ENCODE results near the gene PITHD1. TPM values are rescaled to one million over a fixed set of nuclear protein-coding genes. Genes with fewer than 3 reads are reported as not detected.
A peak's percentile ranks its signal among the peaks of the same experiment; 100 is the strongest.

Gene PITHD1
- total RNA-seq, 1 donor from 2014 or later: 37.3 TPM

- no peak overlapping the region for H3K27ac ChIP-seq (ENCODE audit: low read depth, low read length)
- TF ChIP-seq EZH2 (IDR thresholded peaks at IDR 0.05; ENCODE audit: insufficient read depth, low read length) (no peak), CTCF (IDR thresholded peaks at IDR 0.05; ENCODE audit: insufficient read depth, low read depth, low read length) (no peak)
- H3K27me3 ChIP-seq (ENCODE audit: insufficient read depth, low read length): no peaks in the 10 kb centered on the region
- no peak overlapping the region for H2AFZ ChIP-seq (ENCODE audit: low read depth, low read length)
- peaks cover 10% of the 10 kb centered on the region for H3K36me3 Mint-ChIP-seq (ENCODE audit: low read depth, unreplicated experiment)
- H3K4me2 ChIP-seq (ENCODE audit: low read length): no peak overlapping the region
- peaks cover 8% of the 10 kb centered on the region for H3K79me2 ChIP-seq (ENCODE audit: insufficient read depth, low read length)
- no peaks in the 10 kb centered on the region for H3K27me3 Mint-ChIP-seq (ENCODE audit: low read depth, unreplicated experiment)
- H3K4me1 Mint-ChIP-seq (ENCODE audit: low read depth, unreplicated experiment): peaks cover 12% of the 10 kb centered on the region
- no peak overlapping the region for H3K9ac ChIP-seq (ENCODE audit: low read length)
- no peak overlapping the region for H3K4me3 ChIP-seq (ENCODE audit: insufficient read depth, low read depth, low read length)
- DNase-seq (ENCODE audit: low read depth): no peak
- no peaks in the 10 kb centered on the region for H3K9me3 ChIP-seq (ENCODE audit: insufficient read depth, low read depth, low read length)
- no peak overlapping the region for H3K4me3 Mint-ChIP-seq (ENCODE audit: unreplicated experiment)
- H3K27ac Mint-ChIP-seq (ENCODE audit: unreplicated experiment): no peak overlapping the region
- H3K36me3 ChIP-seq (ENCODE audit: insufficient read depth, low read length): peaks cover 42% of the 10 kb centered on the region
- no peaks in the 10 kb centered on the region for H3K9me3 Mint-ChIP-seq (ENCODE audit: unreplicated experiment)
- H4K20me1 ChIP-seq (ENCODE audit: insufficient read depth, low read length): peaks cover 49% of the 10 kb centered on the region
- FAIRE-seq: no peak
- H3K4me1 ChIP-seq (ENCODE audit: insufficient read depth, low read length): no peaks in the 10 kb centered on the region
Observed at GRCh38 chr1:23763041-23763577, 15.1 kb upstream of the PITHD1 start.

- H3K4me2 ChIP-seq (ENCODE audit: low read length): no peak overlapping the region
- TF ChIP-seq EZH2 (IDR thresholded peaks at IDR 0.05; ENCODE audit: insufficient read depth, low read length) (no peak), CTCF (IDR thresholded peaks at IDR 0.05; ENCODE audit: insufficient read depth, low read depth, low read length) (no peak)
- no peaks in the 10 kb centered on the region for H3K9me3 ChIP-seq (ENCODE audit: insufficient read depth, low read depth, low read length)
- no peaks in the 10 kb centered on the region for H3K4me1 ChIP-seq (ENCODE audit: insufficient read depth, low read length)
- H3K79me2 ChIP-seq (ENCODE audit: insufficient read depth, low read length): no peaks in the 10 kb centered on the region
- no peak overlapping the region for H3K27ac ChIP-seq (ENCODE audit: low read depth, low read length)
- FAIRE-seq: no peak
- H3K27ac Mint-ChIP-seq (ENCODE audit: unreplicated experiment): no peak overlapping the region
- H4K20me1 ChIP-seq (ENCODE audit: insufficient read depth, low read length): no peaks in the 10 kb centered on the region
- no peak overlapping the region for H3K4me3 Mint-ChIP-seq (ENCODE audit: unreplicated experiment)
- no peaks in the 10 kb centered on the region for H3K27me3 Mint-ChIP-seq (ENCODE audit: low read depth, unreplicated experiment)
- H3K9ac ChIP-seq (ENCODE audit: low read length): no peak overlapping the region
- H3K36me3 Mint-ChIP-seq (ENCODE audit: low read depth, unreplicated experiment): peaks cover 5% of the 10 kb centered on the region
- H3K4me1 Mint-ChIP-seq (ENCODE audit: low read depth, unreplicated experiment): no peaks in the 10 kb centered on the region
- H3K4me3 ChIP-seq (ENCODE audit: insufficient read depth, low read depth, low read length): no peak overlapping the region
- H3K9me3 Mint-ChIP-seq (ENCODE audit: unreplicated experiment): no peaks in the 10 kb centered on the region
- peaks cover 6% of the 10 kb centered on the region for H3K36me3 ChIP-seq (ENCODE audit: insufficient read depth, low read length)
- H3K27me3 ChIP-seq (ENCODE audit: insufficient read depth, low read length): no peaks in the 10 kb centered on the region
- no peak overlapping the region for H2AFZ ChIP-seq (ENCODE audit: low read depth, low read length)
- no peak for DNase-seq (ENCODE audit: low read depth)
Observed at GRCh38 chr1:23768733-23769132, 9.5 kb upstream of the PITHD1 start.

- Histone ChIP-seq H3K36me3 (ENCODE audit: insufficient read depth, low read length) (no peaks in the 10 kb centered on the region), H3K79me2 (ENCODE audit: insufficient read depth, low read length) (peaks cover 2% of the 10 kb centered on the region), H3K9ac (ENCODE audit: low read length) (no peak overlapping the region), H3K4me2 (ENCODE audit: low read length) (peak overlapping the region; percentile 24), H3K4me1 (ENCODE audit: insufficient read depth, low read length) (no peaks in the 10 kb centered on the region), H3K4me3 (ENCODE audit: insufficient read depth, low read depth, low read length) (no peak overlapping the region), H4K20me1 (ENCODE audit: insufficient read depth, low read length) (no peaks in the 10 kb centered on the region), H3K9me3 (ENCODE audit: insufficient read depth, low read depth, low read length) (no peaks in the 10 kb centered on the region), H2AFZ (ENCODE audit: low read depth, low read length) (no peak overlapping the region), H3K27me3 (ENCODE audit: insufficient read depth, low read length) (no peaks in the 10 kb centered on the region), H3K27ac (ENCODE audit: low read depth, low read length) (no peak overlapping the region)
- Mint-ChIP-seq H3K27me3 (ENCODE audit: low read depth, unreplicated experiment) (no peaks in the 10 kb centered on the region), H3K36me3 (ENCODE audit: low read depth, unreplicated experiment) (peaks cover 3% of the 10 kb centered on the region), H3K4me1 (ENCODE audit: low read depth, unreplicated experiment) (peaks cover 2% of the 10 kb centered on the region), H3K4me3 (ENCODE audit: unreplicated experiment) (no peak overlapping the region), H3K27ac (ENCODE audit: unreplicated experiment) (no peak overlapping the region), H3K9me3 (ENCODE audit: unreplicated experiment) (no peaks in the 10 kb centered on the region)
- DNase-seq (ENCODE audit: low read depth) (peak; percentile 46), FAIRE-seq (no peak)
- TF ChIP-seq CTCF (IDR thresholded peaks at IDR 0.05; ENCODE audit: insufficient read depth, low read depth, low read length) (peak; percentile 95), EZH2 (IDR thresholded peaks at IDR 0.05; ENCODE audit: insufficient read depth, low read length) (no peak)
Observed at GRCh38 chr1:23772049-23772853, 6.0 kb upstream of the PITHD1 start.
